Bone marrow (tissue), 2 donors: Measurements from ENCODE around the gene TSPAN1.

Source experiments
- DNase-seq, 2 donors: peaks; one replicate each; lab custom pipeline; 2025; lab: John Stamatoyannopoulos, UW

The TSPAN1 gene

GRCh38 chr1:46187106-46187869 is 12.4 kb downstream of the TSPAN1 start:
- no peak for DNase-seq

- no peak for DNase-seq
Measured at GRCh38 chr1:46188295-46189030, 13.6 kb downstream of the TSPAN1 start.

- no peak for DNase-seq
Measured at GRCh38 chr1:46190539-46190938, 15.7 kb downstream of the TSPAN1 start.

- DNase-seq, result no peak
Measured at GRCh38 chr1:46191033-46191701, 16.3 kb downstream of the TSPAN1 start.

- DNase-seq, result no peak
Measured at GRCh38 chr1:46192171-46192570, 17.3 kb downstream of the TSPAN1 start.

- no peak for DNase-seq
Measured at GRCh38 chr1:46193285-46193684, 18.4 kb downstream of the TSPAN1 start.

- no peak for DNase-seq
Measured at GRCh38 chr1:46193984-46194570, 19.2 kb downstream of the TSPAN1 start.

- no peak for DNase-seq
Measured at GRCh38 chr1:46194641-46195193, 19.8 kb downstream of the TSPAN1 start.

GRCh38 chr1:46196609-46197008 is 21.7 kb downstream of the TSPAN1 start:
- no peak for DNase-seq

- DNase-seq, result no peak
Measured at GRCh38 chr1:46197560-46197963, 22.7 kb downstream of the TSPAN1 start.

GRCh38 chr1:46197964-46198811 is 23.3 kb downstream of the TSPAN1 start, which contains the start of gene POMGNT1:
POMGNT1 (minus strand) TSS chr1:46198434; CDS start chr1:46197821, 613 bp downstream.
- peak; percentile 16 to 41 for DNase-seq

- no peak for DNase-seq
Measured at GRCh38 chr1:46199233-46199749, 24.4 kb downstream of the TSPAN1 start.

- DNase-seq, result no peak
Measured at GRCh38 chr1:46203738-46204405, 29.0 kb downstream of the TSPAN1 start.

- DNase-seq, result no peak
Measured at GRCh38 chr1:46204406-46204742, 29.5 kb downstream of the TSPAN1 start.

GRCh38 chr1:46205141-46205540 is 30.3 kb downstream of the TSPAN1 start:
- no peak for DNase-seq

GRCh38 chr1:46205791-46206190 is 30.9 kb downstream of the TSPAN1 start:
- no peak for DNase-seq

- DNase-seq, result no peak
Measured at GRCh38 chr1:46206399-46206798, 31.5 kb downstream of the TSPAN1 start.

GRCh38 chr1:46210561-46210960 is 35.7 kb downstream of the TSPAN1 start:
- DNase-seq, result no peak

GRCh38 chr1:46211051-46211450 is 36.2 kb downstream of the TSPAN1 start:
- no peak for DNase-seq

GRCh38 chr1:46215504-46215903 is 40.6 kb downstream of the TSPAN1 start:
- no peak for DNase-seq
